NCI-H748 treated with DMSO at 0.1 percent for 48 hours (cell line): ENCODE measurements around the gene SP9.

ENCODE experiments used
- DNase-seq: peaks from one replicate; lab custom pipeline; 2025; lab: John Stamatoyannopoulos, UW

The SP9 gene

GRCh38 chr2:174334781-174335251, at the start of gene SP9:
SP9 (plus strand) TSS chr2:174334954; CDS start chr2:174335093, 139 bp downstream.
- DNase-seq, result peak; percentile 40

DNA sequence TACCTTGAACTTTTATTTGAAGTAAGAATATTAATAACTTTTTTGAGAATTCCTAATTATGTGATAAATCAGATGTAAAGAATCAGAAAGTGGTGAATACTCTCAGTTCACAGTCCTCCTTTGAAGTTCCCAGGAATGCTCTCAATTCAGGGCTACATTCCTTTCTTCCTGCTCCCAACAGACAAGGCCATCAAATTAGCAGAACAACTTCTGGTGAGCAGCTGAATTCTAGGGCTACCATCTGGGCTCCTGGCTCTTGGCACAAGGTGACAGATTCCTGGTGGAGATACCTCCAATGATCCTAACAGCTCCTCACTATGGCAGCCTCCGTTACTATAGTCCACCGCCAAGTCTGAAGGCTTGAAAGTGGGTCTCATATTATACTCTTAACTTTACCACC, 48.6 kb upstream of the SP9 start:
- no peak for DNase-seq

GRCh38 chr2:174292908-174293307, 41.8 kb upstream of the SP9 start:
- no peak for DNase-seq

- DNase-seq, result no peak
Observed at GRCh38 chr2:174300114-174300513, 34.6 kb upstream of the SP9 start.

GRCh38 chr2:174312581-174313234, 22.0 kb upstream of the SP9 start:
- DNase-seq, result no peak

- DNase-seq, result no peak
Observed at GRCh38 chr2:174322149-174322548, 12.6 kb upstream of the SP9 start.

GRCh38 chr2:174322746-174323145, 12.0 kb upstream of the SP9 start:
- DNase-seq, result no peak

GRCh38 chr2:174324530-174324929, 10.2 kb upstream of the SP9 start:
- no peak for DNase-seq

GRCh38 chr2:174325373-174326160, 9.2 kb upstream of the SP9 start:
- DNase-seq, result no peak

DNA sequence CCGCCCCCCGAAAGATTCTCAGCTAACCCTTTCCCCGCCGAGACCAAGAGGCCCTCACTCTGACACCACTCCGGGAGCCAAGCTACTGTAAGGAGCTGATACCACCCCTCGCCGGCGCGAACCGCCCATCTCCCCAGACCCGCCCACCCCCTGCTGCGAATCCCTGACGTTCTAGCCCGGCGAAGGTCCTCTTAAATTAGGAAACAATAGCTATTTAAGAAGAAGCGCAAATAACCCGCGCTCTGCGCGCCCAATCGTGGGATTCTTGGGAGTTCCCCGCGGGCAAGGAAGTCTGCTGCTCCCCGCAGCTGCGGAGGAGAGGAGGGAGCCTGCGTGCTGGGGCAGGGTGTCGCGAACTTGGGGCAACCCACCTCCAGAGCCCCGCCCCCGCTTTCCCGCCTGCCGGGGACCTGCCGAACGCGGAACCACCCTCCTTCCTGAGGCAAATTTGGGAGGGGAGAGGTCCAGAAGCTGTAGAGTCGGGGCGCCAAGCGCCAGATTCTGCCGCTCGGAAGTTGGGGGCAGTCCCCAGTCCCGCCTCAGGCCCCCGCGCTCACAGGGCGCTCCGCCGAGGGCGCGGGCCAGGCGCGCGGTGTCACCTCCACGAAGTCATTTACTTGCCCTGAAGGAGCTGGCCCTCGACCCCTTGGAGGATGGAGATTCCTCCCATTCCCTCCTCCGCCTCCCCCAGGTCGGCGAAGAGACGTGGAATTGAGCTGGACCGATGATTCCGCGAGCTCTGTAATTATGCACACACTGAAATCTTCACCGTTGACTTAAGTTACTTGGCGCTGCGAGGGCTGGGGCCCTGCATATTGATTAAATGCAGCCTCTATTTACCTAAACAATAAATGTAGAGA, 8.4 kb upstream of the SP9 start:
- no peak for DNase-seq

- no peak for DNase-seq
Observed at GRCh38 chr2:174327021-174327840, 7.5 kb upstream of the SP9 start.

DNA sequence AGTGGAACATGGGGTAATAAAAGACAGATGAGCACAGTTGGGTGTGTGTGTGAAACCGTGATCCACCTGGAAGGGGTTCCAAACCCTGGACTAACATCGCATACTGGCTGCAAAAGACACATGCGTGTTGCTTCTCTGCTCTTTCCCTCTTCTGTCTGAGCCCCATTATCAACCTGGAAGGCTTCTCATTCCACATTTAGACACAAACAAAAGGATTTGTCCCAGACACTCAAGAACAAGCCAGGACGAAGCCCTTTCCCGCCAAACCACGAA, 7.0 kb upstream of the SP9 start:
- no peak for DNase-seq

DNA sequence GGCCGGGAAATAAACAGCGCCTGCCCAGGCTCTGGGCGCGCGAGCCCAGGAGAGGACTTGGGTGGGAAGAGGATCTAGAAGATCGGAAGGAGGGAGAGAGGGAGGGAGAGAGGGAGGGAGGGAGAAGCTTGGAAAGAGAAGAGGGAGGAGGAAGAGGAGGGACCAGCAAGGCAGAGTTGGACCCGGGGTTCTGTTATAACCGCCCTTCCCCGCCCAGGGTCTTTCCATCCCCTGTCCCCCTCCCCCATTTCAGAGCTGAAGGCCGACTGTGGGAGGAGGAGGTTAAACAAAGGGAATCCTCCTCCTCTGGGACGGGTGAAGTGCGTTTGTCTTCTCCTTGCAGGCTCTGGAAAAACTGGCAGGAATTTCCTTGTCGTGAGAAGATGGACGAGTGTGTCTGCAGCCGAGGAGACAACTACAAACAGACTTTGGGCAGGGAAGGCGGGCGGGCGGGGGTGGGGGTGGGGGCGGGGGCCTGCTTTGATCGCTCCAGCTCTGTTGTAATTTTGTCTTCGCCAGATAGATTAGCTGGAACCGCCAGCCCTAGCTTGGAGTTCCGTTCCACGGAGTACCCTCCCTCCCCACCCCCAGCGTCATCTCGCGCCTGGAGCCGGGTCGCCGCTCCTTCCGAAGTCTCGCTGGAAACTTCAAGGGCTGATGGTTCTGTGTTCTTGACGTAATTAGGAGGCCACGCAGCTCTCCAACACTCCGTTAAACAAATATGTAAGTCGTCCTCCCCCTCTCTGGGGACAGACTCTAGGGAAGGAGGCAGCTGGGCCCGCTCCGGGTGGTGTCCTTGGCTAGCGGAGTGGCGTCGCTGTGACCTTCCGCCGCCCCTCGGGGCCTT, 6.4 kb upstream of the SP9 start:
- no peak for DNase-seq

- DNase-seq, result no peak
Observed at GRCh38 chr2:174328961-174329715, 5.6 kb upstream of the SP9 start.

DNA sequence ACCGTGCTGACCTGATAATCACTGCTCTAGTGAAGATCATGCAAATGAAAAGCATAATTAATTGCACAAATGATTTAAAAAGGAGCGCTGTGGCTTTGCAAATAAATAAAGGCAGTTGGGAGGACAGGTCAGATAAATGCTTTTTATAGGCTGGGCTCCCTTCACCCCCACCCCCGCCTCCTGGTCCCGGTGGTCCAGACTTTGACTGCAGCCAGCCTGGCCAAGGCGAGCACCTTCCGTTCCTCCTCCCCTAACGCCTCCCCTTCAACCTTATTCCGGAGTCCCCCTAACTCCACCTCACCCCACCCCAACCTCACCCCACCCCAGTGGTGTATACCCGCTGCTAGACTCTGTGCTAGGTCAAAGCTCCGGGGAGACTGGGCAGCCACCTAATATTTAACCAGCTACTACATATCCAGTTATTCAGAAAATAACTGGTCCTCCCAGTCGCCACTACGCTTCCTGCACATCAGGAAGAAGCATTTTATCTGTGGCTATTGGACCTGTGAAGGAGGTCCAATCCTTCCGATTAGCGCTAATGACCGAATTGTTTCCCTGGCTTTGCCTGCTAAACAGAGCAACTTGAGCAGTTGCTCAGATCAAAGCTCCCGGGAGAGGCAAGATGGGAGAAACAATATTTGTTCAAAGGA, 3.7 kb upstream of the SP9 start:
- DNase-seq, result no peak

DNA sequence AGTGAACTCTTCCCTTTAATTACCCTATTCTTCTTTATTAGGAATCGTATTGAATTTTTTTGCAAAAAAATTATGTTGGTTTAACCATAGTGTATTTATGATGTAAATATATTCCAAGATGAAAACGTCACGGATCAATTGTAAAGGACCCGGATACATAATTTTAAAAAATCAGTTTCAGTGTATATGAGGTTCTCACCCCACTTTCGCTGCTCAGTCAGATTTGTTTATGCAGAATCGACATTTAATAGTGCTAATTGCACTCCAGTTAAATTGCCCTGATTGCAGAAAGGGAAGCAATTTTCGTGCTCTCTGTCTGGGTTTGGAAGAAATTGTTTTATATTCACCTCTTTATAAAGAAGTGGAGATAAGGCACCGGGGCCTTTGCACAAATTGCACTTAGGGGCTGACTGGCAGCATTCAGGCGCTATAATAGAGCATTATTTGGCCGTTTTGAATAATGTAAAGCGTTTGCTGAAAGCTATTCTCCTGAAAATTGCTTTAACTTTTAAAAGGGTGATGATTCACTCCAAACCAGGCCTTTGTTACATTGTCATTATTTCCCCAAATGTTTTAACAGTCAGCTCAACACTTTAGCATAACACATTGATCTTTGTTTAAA, 3.0 kb upstream of the SP9 start:
- peak; percentile 21 for DNase-seq

- DNase-seq, result peak; percentile 63
Observed at GRCh38 chr2:174332217-174332963, 2.4 kb upstream of the SP9 start.

DNA sequence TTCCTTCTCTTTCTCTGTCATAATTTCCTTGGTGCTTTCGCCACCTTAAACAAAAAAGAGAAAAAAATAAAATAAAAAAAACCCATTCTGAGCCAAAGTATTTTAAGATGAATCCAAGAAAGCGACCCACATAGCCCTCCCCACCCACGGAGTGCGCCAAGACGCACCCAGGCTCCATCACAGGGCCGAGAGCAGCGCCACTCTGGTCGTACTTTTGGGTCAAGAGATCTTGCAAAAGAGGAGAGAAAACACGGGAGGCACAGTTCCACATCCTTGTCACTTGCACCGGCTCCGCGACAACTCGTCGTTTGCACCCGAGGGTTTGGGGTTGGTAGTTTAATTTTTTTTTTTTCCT, 1.8 kb upstream of the SP9 start:
- no peak for DNase-seq
